K562 (cell line): ENCODE measurements around the gene ATRAID. TPM values are rescaled to one million over a fixed set of nuclear protein-coding genes. Genes with fewer than 3 reads are reported as not detected.

Experiments used
- FOXK1 ChIP-seq: sonication (generic); formaldehyde crosslinking; IDR thresholded peaks from 2 replicates; pipeline ENCODE4 v1.8.0; 2022; ENCODE audit warnings: missing genetic modification reagents, mild to moderate bottlenecking, borderline replicate concordance
- HIVEP1 ChIP-seq: fragments of 250-450 bp; sonication (Bioruptor Pico); IDR thresholded peaks from 2 replicates; pipeline ENCODE4 v1.4.0; 2020; ENCODE audit warnings: mild to moderate bottlenecking
- KAT8 ChIP-seq: fragments of 450-650 bp; IDR thresholded peaks from 2 replicates; pipeline ENCODE4 v1.6.1; 2016; ENCODE audit warnings: low read depth, mild to moderate bottlenecking
- L3MBTL2 ChIP-seq: fragments of 450-650 bp; IDR thresholded peaks from 2 replicates; pipeline ENCODE4 v1.6.1; 2016; ENCODE audit warnings: mild to moderate bottlenecking, moderate library complexity
- MAFF ChIP-seq: IDR thresholded peaks from 2 replicates; pipeline ENCODE4 v1.6.1; 2012; ENCODE audit warnings: low read length, improper control_type of control experiment
- MAFG ChIP-seq: fragments of 450-650 bp; conservative IDR thresholded peaks from 2 replicates; pipeline ENCODE4 v1.6.1; 2016; ENCODE audit warnings: missing genetic modification characterization, missing compliant biosample characterization
- NBN ChIP-seq: fragments of 450-650 bp; IDR thresholded peaks from 2 replicates; pipeline ENCODE4 v1.6.1; 2016; ENCODE audit warnings: low read depth, mild to moderate bottlenecking
- NR2C2 ChIP-seq, 2 experiments: fragments of 200-800 bp in 1 of 2; sonication (Bioruptor generic) in 1 of 2; sonication (generic) in 1 of 2; formaldehyde crosslinking in 1 of 2; IDR thresholded peaks; 2 replicates each; pipeline versions ENCODE4 v1.6.1 to v1.8.0; 2016 to 2022; ENCODE audit warnings: mild to moderate bottlenecking in 1 of 2, missing compliant biosample characterization in 1 of 2, missing genetic modification characterization in 1 of 2, missing genetic modification reagents in 1 of 2
- PHF20 ChIP-seq: fragments of 450-650 bp; IDR thresholded peaks from 2 replicates; pipeline ENCODE4 v1.6.1; 2018; ENCODE audit not compliant: partially characterized antibody
- PTBP1 ChIP-seq: fragments of 200-400 bp; formaldehyde crosslinking; IDR thresholded peaks from 2 replicates; pipeline ENCODE4 v1.6.1; 2017; ENCODE audit warnings: low read depth, low read length
- RBM34 ChIP-seq: fragments of 200-400 bp; formaldehyde crosslinking; IDR thresholded peaks from 2 replicates; pipeline ENCODE4 v1.6.1; 2018; ENCODE audit warnings: low read length, borderline replicate concordance; ENCODE audit not compliant: insufficient read depth
- SMARCE1 ChIP-seq: fragments of 450-650 bp; IDR thresholded peaks from 2 replicates; pipeline ENCODE4 v1.7.1; 2016; ENCODE audit warnings: mild to moderate bottlenecking
- STAG1 ChIP-seq: sonication (generic); formaldehyde crosslinking; IDR thresholded peaks from 2 replicates; pipeline ENCODE4 v1.5.0; 2020; ENCODE audit warnings: missing genetic modification reagents, borderline replicate concordance
- THRAP3 ChIP-seq: fragments of 450-650 bp; IDR thresholded peaks from 2 replicates; pipeline ENCODE4 v1.6.1; 2016; ENCODE audit warnings: mild to moderate bottlenecking, inconsistent platforms, borderline replicate concordance
- ZFP36 ChIP-seq: fragments of 150-350 bp; IDR thresholded peaks from 2 replicates; pipeline ENCODE4 v1.6.1; 2018; ENCODE audit warnings: low read length, low read depth; ENCODE audit not compliant: partially characterized antibody
- ZFX ChIP-seq: sonication (generic); formaldehyde crosslinking; IDR thresholded peaks from 2 replicates; pipeline ENCODE4 v1.8.0; 2022; ENCODE audit warnings: mild to moderate bottlenecking, missing genetic modification reagents, moderate library complexity
- ZNF316 ChIP-seq: fragments of 450-650 bp; IDR thresholded peaks from 2 replicates; pipeline ENCODE4 v1.6.1; 2016
- ZNF655 ChIP-seq: fragments of 250-450 bp; sonication (Bioruptor Pico); IDR thresholded peaks from 2 replicates; pipeline ENCODE4 v1.5.0; 2021
- polyA plus RNA-seq, 8 experiments: library from polyadenylated mRNA; depleted of rRNA in 4 of 8; stranded (reverse) in 5 of 8; unstranded in 3 of 8; fragments of >200 nt; fragmentation: Nextera tagmentation in 2 of 8; fragmentation: Illumina TruSeq in 1 of 8; extraction: Ambion mirVana in 2 of 8; extraction: Trizol in 1 of 8; gene quantifications; 2 replicates each; pipeline versions ENCODE4 v1.2.1 to v1.2.3, GENCODE V29; 2011 to 2014; ENCODE audit warnings: inconsistent platforms in 1 of 8, missing spikeins in 1 of 8
- total RNA-seq, 7 experiments: library from RNA; depleted of rRNA in 6 of 7; stranded (reverse); fragments of >200 nt in 6 of 7; fragmentation: Illumina TruSeq in 2 of 7; extraction: Trizol in 2 of 7; gene quantifications; 2 replicates each; pipeline versions ENCODE4 v1.2.1 to v1.2.3, GENCODE V29; 2011 to 2021; ENCODE audit warnings: low replicate concordance in 1 of 7

The ATRAID gene
- total and polyA plus RNA-seq, 9 of the 15 experiments (the other 6 are each of a cell fraction or from before 2014, with no cell fraction given), result 70.2 to 187 (median 108) TPM

GRCh38 chr2:27162151-27163121 is 49.4 kb upstream of the ATRAID start (continued):
- TF ChIP-seq THRAP3 (no peak), NBN (no peak), SMARCE1 (0 out of 2 replicates have a peak, but pooled peaks have one; percentile 17), FOXK1 (no peak), NR2C2 (CRISPR knock-in tag; IDR thresholded peaks at IDR 0.05) (no peak), NR2C2 (tag; IDR thresholded peaks at IDR 0.05) (0 out of 2 replicates have a peak, but pooled peaks have one; percentile 45), PTBP1 (no peak), RBM34 (no peak), MAFF (peak; percentile 25; the same call in 1 of the 2 replicates), ZNF316 (peak; percentile 66), KAT8 (no peak), STAG1 (CRISPR knock-in tag) (no peak), ZNF655 (no peak), MAFG (peak; percentile 74), ZFP36 (no peak), PHF20 (no peak), HIVEP1 (CRISPR knock-in tag) (no peak), L3MBTL2 (0 out of 2 replicates have a peak, but pooled peaks have one; percentile 20), ZFX (no peak)
